CD14-positive monocyte (primary cell): ENCODE results near the gene PNLIPRP2. TPM values are rescaled to one million over a fixed set of nuclear protein-coding genes. Genes with fewer than 3 reads are reported as not detected.

ENCODE experiments used
- DNase-seq, 3 donors: peaks; one replicate each; pipeline ENCODE4 v3.0.0-alpha.2; 2011 to 2022
- H2AFZ ChIP-seq: 2 replicates; pipeline ENCODE4 v1.6.0; 2012; ENCODE audit warnings: mild to moderate bottlenecking, low read depth, low read length, inconsistent platforms; ENCODE audit not compliant: insufficient read depth, poor library complexity, severe bottlenecking
- H3K27ac ChIP-seq, 2 donors: 1 replicate in 1 of 2; 2 replicates in 1 of 2; pipeline ENCODE4 v1.5.1; 2012 to 2013; ENCODE audit warnings: low read length in 2 of 2, control low read depth in 1 of 2, inconsistent platforms in 1 of 2, low read depth in 1 of 2, mild to moderate bottlenecking in 1 of 2
- H3K27me3 ChIP-seq, 2 donors: one replicate each; pipeline versions ENCODE4 v1.6.0 to v1.6.1; 2011 to 2013; ENCODE audit warnings: low read length in 2 of 2; ENCODE audit not compliant: control insufficient read depth in 2 of 2, insufficient read depth in 2 of 2
- H3K36me3 ChIP-seq, 2 donors: replicated peaks in 1 of 2; 1 replicate in 1 of 2; 2 replicates in 1 of 2; pipeline versions ENCODE4 v1.5.1 to v1.6.1; 2012 to 2013; ENCODE audit warnings: low read length in 2 of 2, control low read depth in 1 of 2, inconsistent platforms in 1 of 2, mild to moderate bottlenecking in 1 of 2; ENCODE audit not compliant: insufficient read depth in 2 of 2, control insufficient read depth in 1 of 2
- H3K4me1 ChIP-seq, 2 donors: 1 replicate in 1 of 2; 2 replicates in 1 of 2; pipeline versions ENCODE4 v1.5.1 to v1.6.1; 2012 to 2013; ENCODE audit warnings: low read length in 2 of 2, control low read depth in 1 of 2, inconsistent platforms in 1 of 2, mild to moderate bottlenecking in 1 of 2, moderate library complexity in 1 of 2; ENCODE audit not compliant: insufficient read depth in 2 of 2, control insufficient read depth in 1 of 2
- H3K4me2 ChIP-seq: replicated peaks from 2 replicates; pipeline ENCODE3; 2012; ENCODE audit warnings: low read length, moderate library complexity, mild to moderate bottlenecking; ENCODE audit not compliant: poor library complexity, severe bottlenecking; ENCODE audit errors: extremely low read depth
- H3K4me3 ChIP-seq, 3 experiments: fragments of 200-600 bp in 1 of 3; sonication (generic) in 1 of 3; replicated peaks in 1 of 3; 1 replicate in 2 of 3; 2 replicates in 1 of 3; pipeline ENCODE4 v1.5.1; 2011 to 2013; ENCODE audit warnings: low read length in 3 of 3, mild to moderate bottlenecking in 3 of 3, control low read depth in 2 of 3, low read depth in 2 of 3, inconsistent platforms in 1 of 3, moderate library complexity in 1 of 3
- H3K79me2 ChIP-seq: 2 replicates; pipeline ENCODE4 v1.6.0; 2012; ENCODE audit warnings: mild to moderate bottlenecking, control low read depth, inconsistent platforms, low read length, moderate library complexity; ENCODE audit not compliant: insufficient read depth
- H3K9ac ChIP-seq: 2 replicates; pipeline ENCODE4 v1.6.0; 2017; ENCODE audit warnings: low read length, mild to moderate bottlenecking; ENCODE audit not compliant: insufficient read depth, poor library complexity, severe bottlenecking
- H3K9me3 ChIP-seq, 2 donors: replicated peaks in 1 of 2; 1 replicate in 1 of 2; 2 replicates in 1 of 2; pipeline versions ENCODE4 v1.5.1 to v1.6.1; 2012 to 2013; ENCODE audit warnings: low read length in 2 of 2, control low read depth in 1 of 2; ENCODE audit not compliant: control insufficient read depth in 1 of 2, insufficient read depth in 1 of 2
- H4K20me1 ChIP-seq: 2 replicates; pipeline ENCODE4 v1.6.0; 2012; ENCODE audit warnings: mild to moderate bottlenecking, low read length, control low read depth, moderate library complexity; ENCODE audit not compliant: insufficient read depth
- H3K27ac Mint-ChIP-seq, 7 donors: one replicate each; pipeline ENCODE4 v1.8.0; 2020; ENCODE audit warnings: mild to moderate bottlenecking in 7 of 7, mixed read lengths in 7 of 7, moderate library complexity in 6 of 7, inconsistent platforms in 2 of 7
- H3K27me3 Mint-ChIP-seq, 3 donors: one replicate each; pipeline ENCODE4 v1.8.0; 2021 to 2022; ENCODE audit warnings: low read depth in 3 of 3, mild to moderate bottlenecking in 3 of 3, mixed read lengths in 3 of 3, moderate library complexity in 3 of 3, inconsistent platforms in 1 of 3
- H3K36me3 Mint-ChIP-seq, 2 donors: one replicate each; pipeline ENCODE4 v1.8.0; 2020; ENCODE audit warnings: mixed read lengths in 2 of 2, inconsistent platforms in 1 of 2, mild to moderate bottlenecking in 1 of 2
- H3K4me1 Mint-ChIP-seq: one replicate; pipeline ENCODE4 v1.8.0; 2020; ENCODE audit warnings: mild to moderate bottlenecking, mixed read lengths
- H3K4me3 Mint-ChIP-seq, 2 donors: one replicate each; pipeline ENCODE4 v1.8.0; 2020; ENCODE audit warnings: mild to moderate bottlenecking in 2 of 2, mixed read lengths in 2 of 2, moderate library complexity in 1 of 2
- H3K9me3 Mint-ChIP-seq, 7 donors: one replicate each; pipeline ENCODE4 v1.8.0; 2020 to 2022; ENCODE audit warnings: mixed read lengths in 7 of 7, mild to moderate bottlenecking in 6 of 7, moderate library complexity in 6 of 7, inconsistent platforms in 2 of 7
- WGBS: methylation state at CpG from one replicate; pipeline ENCODE4 v1.1.5; 2013; ENCODE audit warnings: missing lambda C conversion rate; ENCODE audit not compliant: insufficient coverage; 5-methylcytosine and 5-hydroxymethylcytosine counted together
- intact Hi-C, 2 donors: fragments of 100-400 bp; cut with micrococcal nuclease; formaldehyde crosslinking; loops; one replicate each; pipeline versions ENCODE4 v1.15.0 to v1.15.1; 2023
- polyA plus RNA-seq, 3 donors: library from polyadenylated mRNA; depleted of rRNA in 1 of 3; unstranded in 2 of 3; stranded (reverse) in 1 of 3; fragments of 300-500 nt in 2 of 3; fragments of >200 nt in 1 of 3; fragmentation: Illumina TruSeq in 2 of 3; gene quantifications; 1 replicate in 2 of 3; 2 replicates in 1 of 3; pipeline ENCODE4 v1.2.3, GENCODE V29; 2012 to 2021
- TF ChIP-seq, protein P1 (sequence below): fragments of 200-600 bp; IDR thresholded peaks from one replicate; pipeline ENCODE4 v1.8.0; 2022; ENCODE audit warnings: antibody characterized with exemption, mild to moderate bottlenecking

The PNLIPRP2 gene
- polyA plus RNA-seq, 3 donors = not detected

DNA sequence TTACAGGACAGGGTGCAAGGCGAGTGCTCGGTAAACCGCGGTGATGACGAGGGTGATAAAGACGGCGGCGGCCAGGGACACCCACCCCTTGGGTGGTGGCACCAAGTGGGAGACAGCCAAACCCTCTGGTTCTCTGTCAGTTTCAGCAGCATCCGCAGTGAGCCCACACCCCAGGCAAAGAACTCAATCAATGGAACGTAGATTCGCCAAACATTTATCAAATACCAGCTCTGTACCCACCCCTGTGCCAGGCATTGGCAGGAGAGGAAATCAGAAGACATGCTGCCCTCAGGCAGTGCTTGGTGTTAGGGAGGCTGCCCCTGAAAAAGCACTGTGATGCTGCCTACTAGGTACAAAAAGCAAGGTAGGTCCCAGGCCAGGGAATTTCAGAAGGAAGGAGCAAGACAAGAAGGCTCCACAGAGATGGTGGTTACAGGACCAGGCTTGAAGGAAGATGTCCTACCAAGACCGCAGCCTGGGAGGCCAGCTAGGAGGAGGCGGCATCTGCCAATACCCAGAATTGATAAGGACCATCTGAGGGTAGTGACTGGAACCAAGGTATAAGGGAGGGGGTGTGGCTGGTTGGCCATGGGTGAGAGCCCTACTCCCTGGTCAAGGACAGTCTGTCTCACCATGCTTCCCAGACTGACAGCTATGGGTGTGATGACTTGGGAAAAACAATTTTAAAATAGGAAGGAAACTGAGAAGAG lies 10.2 kb upstream of the PNLIPRP2 start:
- Histone ChIP-seq H3K36me3 (no peaks in the 10 kb centered on the region), H3K27me3 (peaks cover 0 to 26% of the 10 kb centered on the region in 2 donors), H4K20me1 (no peaks in the 10 kb centered on the region), H3K4me1 (no peaks in the 10 kb centered on the region), H2AFZ (no peak overlapping the region), H3K79me2 (no peaks in the 10 kb centered on the region), H3K4me3 (no peak overlapping the region), H3K9ac (no peak overlapping the region), H3K4me2 (no peak overlapping the region), H3K9me3 (peaks cover 0 to 9% of the 10 kb centered on the region in 2 donors), H3K27ac (no peak overlapping the region)
- Mint-ChIP-seq H3K27me3 (peaks cover 22 to 34% (median 34%) of the 10 kb centered on the region in 3 donors), H3K9me3 (peaks cover 3 to 19% (median 9%) of the 10 kb centered on the region in 7 donors), H3K36me3 (no peaks in the 10 kb centered on the region), H3K4me1 (no peaks in the 10 kb centered on the region), H3K4me3 (peak overlapping the region in 1 of 2 donors; percentile 54), H3K27ac (no peak overlapping the region)
- no peak for DNase-seq
- TF ChIP-seq, protein P1, sequence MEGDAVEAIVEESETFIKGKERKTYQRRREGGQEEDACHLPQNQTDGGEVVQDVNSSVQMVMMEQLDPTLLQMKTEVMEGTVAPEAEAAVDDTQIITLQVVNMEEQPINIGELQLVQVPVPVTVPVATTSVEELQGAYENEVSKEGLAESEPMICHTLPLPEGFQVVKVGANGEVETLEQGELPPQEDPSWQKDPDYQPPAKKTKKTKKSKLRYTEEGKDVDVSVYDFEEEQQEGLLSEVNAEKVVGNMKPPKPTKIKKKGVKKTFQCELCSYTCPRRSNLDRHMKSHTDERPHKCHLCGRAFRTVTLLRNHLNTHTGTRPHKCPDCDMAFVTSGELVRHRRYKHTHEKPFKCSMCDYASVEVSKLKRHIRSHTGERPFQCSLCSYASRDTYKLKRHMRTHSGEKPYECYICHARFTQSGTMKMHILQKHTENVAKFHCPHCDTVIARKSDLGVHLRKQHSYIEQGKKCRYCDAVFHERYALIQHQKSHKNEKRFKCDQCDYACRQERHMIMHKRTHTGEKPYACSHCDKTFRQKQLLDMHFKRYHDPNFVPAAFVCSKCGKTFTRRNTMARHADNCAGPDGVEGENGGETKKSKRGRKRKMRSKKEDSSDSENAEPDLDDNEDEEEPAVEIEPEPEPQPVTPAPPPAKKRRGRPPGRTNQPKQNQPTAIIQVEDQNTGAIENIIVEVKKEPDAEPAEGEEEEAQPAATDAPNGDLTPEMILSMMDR = no peak
- WGBS = 91% methylated on average over 10 of the region's 13 CpGs
- intact Hi-C loops = no loop called here

DNA sequence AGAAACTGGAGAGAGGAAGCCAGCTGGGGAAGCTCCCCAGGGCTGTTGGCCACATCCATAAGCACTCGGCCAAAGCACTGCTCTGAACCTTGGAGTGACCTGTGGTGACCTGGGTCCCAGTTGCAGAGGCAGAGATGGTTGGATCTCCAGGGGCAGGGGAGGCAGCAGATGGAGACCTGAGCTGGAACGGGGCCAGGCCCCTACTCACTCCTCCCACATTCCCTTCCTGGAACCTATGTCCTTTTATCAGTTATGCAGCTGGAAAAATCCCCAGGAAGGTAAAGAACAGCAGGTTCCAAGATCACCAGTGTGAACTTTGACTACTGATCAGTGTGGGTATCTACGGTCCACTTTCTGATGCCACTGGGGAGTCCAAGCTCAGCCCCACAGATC lies 9.6 kb upstream of the PNLIPRP2 start:
- Histone ChIP-seq H3K36me3 (no peaks in the 10 kb centered on the region), H3K9ac (no peak overlapping the region), H3K4me1 (no peaks in the 10 kb centered on the region), H4K20me1 (no peaks in the 10 kb centered on the region), H3K79me2 (no peaks in the 10 kb centered on the region), H2AFZ (no peak overlapping the region), H3K9me3 (peaks cover 0 to 10% of the 10 kb centered on the region in 2 donors), H3K4me2 (no peak overlapping the region), H3K4me3 (no peak overlapping the region), H3K27me3 (peaks cover 0 to 26% of the 10 kb centered on the region in 2 donors), H3K27ac (no peak overlapping the region)
- Mint-ChIP-seq H3K4me1 (no peaks in the 10 kb centered on the region), H3K27me3 (peaks cover 19 to 36% (median 32%) of the 10 kb centered on the region in 3 donors), H3K9me3 (peaks cover 3 to 19% (median 9%) of the 10 kb centered on the region in 7 donors), H3K27ac (no peak overlapping the region), H3K4me3 (peak overlapping the region in 1 of 2 donors; percentile 54), H3K36me3 (no peaks in the 10 kb centered on the region)
- WGBS = 75% methylated on average over 3 of the region's 3 CpGs
- TF ChIP-seq, protein P1 = no peak
- intact Hi-C loops = no loop called here
- no peak for DNase-seq
